Measurements from ENCODE around the gene PHLDB1.

DNA sequence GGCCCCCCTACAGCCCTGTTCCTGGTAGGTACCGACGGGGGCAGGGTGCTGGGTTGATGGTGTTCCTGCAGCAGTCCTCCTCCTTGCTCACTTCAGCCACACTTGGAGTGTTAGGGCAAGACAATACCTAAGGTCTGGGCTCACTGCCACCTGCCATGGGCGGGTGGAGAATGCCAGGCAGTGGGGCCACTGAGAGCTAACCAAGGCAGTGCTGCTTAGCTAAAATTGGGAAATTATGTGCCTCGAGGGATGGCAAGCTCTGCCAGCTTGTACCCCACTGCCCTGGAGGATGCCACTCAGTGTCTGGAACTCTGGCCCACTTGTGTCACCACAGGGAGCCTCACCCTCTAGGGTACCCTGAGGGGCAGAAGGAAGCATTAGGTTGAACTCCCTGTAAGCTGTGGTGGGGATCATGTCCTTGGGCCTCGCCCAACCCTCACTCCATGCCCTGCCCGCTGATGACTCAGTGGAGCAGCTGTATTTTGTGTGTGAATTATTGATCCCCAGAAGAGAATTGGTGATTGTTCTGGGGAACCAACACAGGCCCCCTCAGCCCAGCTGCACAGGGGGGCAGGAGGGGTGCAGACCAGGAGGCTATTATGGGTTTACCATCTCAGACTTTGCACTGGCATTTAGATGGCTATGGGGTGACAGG lies 17.7 kb downstream of the PHLDB1 start:
- TF ChIP-seq, protein P1, sequence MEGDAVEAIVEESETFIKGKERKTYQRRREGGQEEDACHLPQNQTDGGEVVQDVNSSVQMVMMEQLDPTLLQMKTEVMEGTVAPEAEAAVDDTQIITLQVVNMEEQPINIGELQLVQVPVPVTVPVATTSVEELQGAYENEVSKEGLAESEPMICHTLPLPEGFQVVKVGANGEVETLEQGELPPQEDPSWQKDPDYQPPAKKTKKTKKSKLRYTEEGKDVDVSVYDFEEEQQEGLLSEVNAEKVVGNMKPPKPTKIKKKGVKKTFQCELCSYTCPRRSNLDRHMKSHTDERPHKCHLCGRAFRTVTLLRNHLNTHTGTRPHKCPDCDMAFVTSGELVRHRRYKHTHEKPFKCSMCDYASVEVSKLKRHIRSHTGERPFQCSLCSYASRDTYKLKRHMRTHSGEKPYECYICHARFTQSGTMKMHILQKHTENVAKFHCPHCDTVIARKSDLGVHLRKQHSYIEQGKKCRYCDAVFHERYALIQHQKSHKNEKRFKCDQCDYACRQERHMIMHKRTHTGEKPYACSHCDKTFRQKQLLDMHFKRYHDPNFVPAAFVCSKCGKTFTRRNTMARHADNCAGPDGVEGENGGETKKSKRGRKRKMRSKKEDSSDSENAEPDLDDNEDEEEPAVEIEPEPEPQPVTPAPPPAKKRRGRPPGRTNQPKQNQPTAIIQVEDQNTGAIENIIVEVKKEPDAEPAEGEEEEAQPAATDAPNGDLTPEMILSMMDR (IDR thresholded peaks at IDR 0.05): no peak
- no peak for TF ChIP-seq POLR2A (IDR thresholded peaks at IDR 0.05)
